GM12864 (cell line): Measurements from ENCODE around the gene FIBCD1.

Experiments
- DNase-seq: peaks from one replicate; pipeline ENCODE4 v3.0.0-alpha.2; 2011; ENCODE audit warnings: low read depth
- H3K4me3 ChIP-seq: 2 replicates; pipeline ENCODE4 v1.5.1; 2011; ENCODE audit warnings: mild to moderate bottlenecking, low read depth, low read length, control low read depth
- TF ChIP-seq, protein P1 (sequence below): IDR thresholded peaks from 2 replicates; pipeline ENCODE4 v1.5.1; 2011; ENCODE audit warnings: low read depth, mild to moderate bottlenecking, moderate library complexity, low read length, control low read depth, inconsistent platforms; ENCODE audit errors: missing control alignments

The FIBCD1 gene

DNA sequence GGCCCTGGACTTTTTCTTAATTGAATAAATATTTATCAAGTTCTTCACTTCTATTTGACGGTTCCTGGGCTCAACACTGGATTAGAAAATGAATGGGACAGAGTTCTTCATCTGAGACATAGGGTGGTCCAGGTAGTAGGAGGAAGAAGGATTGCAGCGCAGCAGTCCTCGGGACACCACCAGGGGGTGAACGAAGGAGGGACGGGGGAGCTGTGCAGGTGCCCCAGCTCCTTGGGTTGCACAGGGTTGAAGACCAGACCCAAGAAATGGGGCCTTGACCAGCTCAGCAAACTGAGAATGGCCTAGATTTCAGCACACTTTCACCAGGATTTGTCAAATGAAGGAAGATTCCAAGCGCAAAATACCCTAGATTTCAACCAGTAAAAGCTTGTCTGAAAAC lies 74.5 kb downstream of the FIBCD1 start:
- DNase-seq, result no peak
- no peak overlapping the region for H3K4me3 ChIP-seq
- TF ChIP-seq, protein P1, sequence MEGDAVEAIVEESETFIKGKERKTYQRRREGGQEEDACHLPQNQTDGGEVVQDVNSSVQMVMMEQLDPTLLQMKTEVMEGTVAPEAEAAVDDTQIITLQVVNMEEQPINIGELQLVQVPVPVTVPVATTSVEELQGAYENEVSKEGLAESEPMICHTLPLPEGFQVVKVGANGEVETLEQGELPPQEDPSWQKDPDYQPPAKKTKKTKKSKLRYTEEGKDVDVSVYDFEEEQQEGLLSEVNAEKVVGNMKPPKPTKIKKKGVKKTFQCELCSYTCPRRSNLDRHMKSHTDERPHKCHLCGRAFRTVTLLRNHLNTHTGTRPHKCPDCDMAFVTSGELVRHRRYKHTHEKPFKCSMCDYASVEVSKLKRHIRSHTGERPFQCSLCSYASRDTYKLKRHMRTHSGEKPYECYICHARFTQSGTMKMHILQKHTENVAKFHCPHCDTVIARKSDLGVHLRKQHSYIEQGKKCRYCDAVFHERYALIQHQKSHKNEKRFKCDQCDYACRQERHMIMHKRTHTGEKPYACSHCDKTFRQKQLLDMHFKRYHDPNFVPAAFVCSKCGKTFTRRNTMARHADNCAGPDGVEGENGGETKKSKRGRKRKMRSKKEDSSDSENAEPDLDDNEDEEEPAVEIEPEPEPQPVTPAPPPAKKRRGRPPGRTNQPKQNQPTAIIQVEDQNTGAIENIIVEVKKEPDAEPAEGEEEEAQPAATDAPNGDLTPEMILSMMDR, result no peak

DNA sequence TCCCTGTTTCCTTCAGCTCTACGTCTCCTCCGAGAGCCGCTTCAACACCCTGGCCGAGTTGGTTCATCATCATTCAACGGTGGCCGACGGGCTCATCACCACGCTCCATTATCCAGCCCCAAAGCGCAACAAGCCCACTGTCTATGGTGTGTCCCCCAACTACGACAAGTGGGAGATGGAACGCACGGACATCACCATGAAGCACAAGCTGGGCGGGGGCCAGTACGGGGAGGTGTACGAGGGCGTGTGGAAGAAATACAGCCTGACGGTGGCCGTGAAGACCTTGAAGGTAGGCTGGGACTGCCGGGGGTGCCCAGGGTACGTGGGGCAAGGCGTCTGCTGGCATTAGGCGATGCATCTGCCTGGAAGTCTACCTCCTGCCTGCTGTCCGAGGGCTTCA lies 76.3 kb downstream of the FIBCD1 start:
- TF ChIP-seq, protein P1, result no peak
- DNase-seq, result no peak

DNA sequence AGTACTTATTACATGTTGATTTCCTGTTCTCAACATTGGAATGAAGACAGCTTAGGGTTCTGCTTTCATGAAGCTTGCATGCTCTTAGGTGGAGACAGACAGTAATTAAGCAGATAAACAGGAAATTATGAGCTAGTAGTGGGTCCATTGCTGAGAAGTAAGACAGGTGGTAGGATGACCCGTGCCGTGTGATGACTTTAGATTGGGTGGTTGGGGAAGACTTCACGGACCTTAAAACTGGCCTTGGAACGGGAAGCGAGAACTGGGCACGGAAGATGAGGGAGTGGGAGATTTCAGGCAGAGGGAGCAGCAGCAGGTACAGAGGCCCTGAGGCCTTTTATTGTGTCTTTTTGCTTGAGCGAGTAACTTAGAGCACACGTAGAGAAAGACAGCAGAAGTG lies 76.8 kb downstream of the FIBCD1 start:
- TF ChIP-seq, protein P1, result no peak
- H3K4me3 ChIP-seq, result no peak overlapping the region
- no peak for DNase-seq

More for the DNA sequence above, 76.3 kb downstream of the FIBCD1 start:
- H3K4me3 ChIP-seq, result no peak overlapping the region

DNA sequence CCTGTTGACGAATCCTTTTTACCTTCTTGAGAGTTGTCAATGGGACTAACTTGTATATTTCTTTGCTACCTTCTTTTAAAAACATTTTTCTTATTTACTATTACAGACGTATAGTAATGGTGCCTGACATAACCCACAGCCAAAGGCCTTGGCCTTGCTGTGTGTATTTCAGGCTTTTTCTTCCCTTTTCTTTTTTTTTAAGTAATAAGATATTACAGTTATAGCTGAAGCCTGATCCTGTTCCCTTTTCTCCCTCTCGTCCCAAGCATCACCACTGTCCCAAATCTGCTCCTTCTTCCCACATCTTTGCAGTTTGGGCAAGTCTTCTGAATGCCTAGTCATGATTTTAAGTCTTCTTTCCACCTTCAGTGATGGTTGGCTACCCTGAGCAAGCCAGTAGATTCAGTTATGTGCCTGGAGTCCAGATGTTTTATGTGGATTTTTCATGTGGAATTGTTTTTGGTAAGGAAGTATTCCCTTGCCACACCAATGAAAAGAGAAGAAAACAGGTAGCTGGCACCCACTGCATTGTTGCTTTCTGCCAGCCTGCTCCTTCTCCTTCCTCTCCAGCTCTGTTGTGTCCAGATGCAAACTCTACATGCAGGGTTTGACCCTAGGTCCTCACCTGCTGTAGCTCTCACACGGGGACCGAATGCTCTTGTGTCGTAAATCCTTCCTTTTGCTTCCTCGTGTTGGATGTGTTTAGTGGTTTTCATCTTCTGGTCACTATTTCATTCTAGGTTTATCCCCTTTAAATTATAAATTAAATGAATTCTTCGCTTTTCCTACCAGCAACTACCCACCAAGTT lies 77.5 kb downstream of the FIBCD1 start:
- DNase-seq, result no peak
- no peak overlapping the region for H3K4me3 ChIP-seq
- TF ChIP-seq, protein P1, result no peak

DNA sequence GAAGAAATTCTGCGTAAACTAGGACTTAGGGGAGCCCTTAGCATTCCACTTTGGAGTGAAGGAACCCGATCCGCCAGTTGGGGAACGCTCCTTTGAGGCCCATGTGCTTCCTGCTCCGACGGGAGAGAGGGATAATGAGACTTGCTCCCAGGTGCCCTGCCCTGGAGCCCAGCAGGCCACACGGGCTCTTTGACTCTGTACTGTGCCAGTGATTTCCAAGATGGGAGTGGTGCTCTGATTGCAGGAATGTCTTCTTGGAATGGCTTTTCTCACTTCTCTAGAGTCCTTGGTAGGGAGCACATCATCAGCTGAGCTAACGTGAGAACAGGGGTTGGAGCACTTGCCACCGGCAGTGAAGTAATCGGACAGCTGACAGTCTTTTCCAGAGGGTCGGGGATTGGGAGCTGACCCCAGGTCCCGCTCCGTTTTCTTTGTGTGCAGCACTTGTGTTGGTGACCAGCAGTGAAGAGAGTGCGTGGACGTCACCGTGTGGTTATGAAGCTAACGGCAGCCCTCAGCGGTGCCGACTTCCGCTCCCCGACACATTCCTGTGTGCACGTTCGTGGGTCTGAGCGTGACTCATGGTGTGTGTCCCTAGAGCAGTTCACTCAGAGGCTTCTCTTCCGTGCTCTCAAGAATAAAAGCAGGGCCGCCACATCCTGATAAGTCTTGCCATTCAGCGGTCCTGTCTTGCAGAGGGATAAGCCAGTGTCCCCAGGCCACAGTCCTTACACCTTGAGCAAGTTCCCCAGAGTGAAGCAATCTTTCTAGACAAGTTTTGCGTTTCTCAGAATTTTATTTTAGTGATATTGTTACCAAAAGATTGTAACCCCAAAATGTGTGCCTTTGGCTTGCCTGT lies 78.4 kb downstream of the FIBCD1 start:
- H3K4me3 ChIP-seq, result no peak overlapping the region
- no peak for DNase-seq
- TF ChIP-seq, protein P1, result no peak

DNA sequence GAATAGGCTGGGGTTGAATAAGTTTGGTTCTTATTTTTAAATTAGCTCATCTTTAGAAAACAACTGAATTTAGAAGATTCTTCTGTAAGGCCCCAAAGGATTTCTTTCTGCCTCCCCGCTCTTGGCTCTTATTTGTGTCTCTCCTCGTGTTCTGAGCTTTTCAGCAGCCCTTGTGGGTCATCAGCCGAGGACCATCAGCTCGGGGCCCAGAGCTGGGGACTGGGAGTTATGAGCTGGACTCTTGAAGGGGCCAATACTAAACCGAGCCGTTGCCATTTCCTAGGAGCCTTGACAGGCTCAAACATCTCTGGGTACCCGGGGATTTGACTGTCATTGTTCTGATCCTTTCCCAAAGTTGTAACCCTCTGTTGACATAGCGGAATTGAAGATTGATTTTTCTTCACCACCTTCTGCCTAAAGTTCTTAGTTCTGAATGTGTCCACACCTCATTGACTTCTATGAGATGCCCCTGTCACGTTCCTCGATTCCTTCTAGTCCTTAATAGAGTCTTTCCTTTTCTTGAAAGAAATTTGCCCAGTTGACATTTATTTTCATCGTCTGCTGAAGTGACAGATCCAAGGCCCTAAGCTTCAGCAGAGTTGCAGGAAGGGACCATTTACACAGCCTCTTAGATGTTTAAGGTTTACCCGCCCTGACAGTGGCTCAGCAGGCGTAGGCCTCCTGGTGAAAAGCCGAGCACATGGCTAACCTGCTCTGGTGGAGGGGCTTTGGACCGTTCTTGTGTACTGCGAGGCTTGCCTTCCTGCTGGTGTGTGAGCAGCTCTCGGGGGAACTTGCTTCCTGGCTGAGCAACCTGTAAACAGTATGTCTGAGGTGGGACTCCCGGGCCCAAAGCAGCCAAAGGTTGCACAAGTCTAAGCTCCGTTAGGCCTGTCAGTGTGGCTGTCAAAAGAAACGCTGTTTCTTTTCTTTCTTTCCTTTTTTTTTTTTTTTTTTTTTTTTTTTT lies 80.0 kb downstream of the FIBCD1 start:
- H3K4me3 ChIP-seq, result no peak overlapping the region
- TF ChIP-seq, protein P1, result no peak
- DNase-seq, result no peak
